Brain microvascular endothelial cell (primary cell): ENCODE data around the gene CTBP2.

Experiments
- DNase-seq: peaks from one replicate; pipeline ENCODE4 v3.0.0-alpha.2; 2020
- H3K27ac ChIP-seq: fragments of 250-450 bp; sonication (Bioruptor Pico); 2 replicates; pipeline ENCODE4 v1.5.1; 2020; ENCODE audit warnings: mild to moderate bottlenecking, moderate library complexity
- H3K27me3 ChIP-seq: fragments of 250-450 bp; sonication (Bioruptor Pico); replicated peaks from 2 replicates; pipeline ENCODE4 v1.5.1; 2020; ENCODE audit warnings: mild to moderate bottlenecking
- H3K36me3 ChIP-seq: fragments of 250-450 bp; sonication (Bioruptor Pico); replicated peaks from 2 replicates; pipeline ENCODE4 v1.5.1; 2020; ENCODE audit warnings: mild to moderate bottlenecking
- H3K4me3 ChIP-seq: 2 replicates; pipeline ENCODE4 v1.5.1; 2011; ENCODE audit warnings: low read depth, mild to moderate bottlenecking, control low read depth, low read length, moderate library complexity
- in situ Hi-C: cut with HindIII; loops from 2 replicates; pipeline ENCODE4 v1.10.0; 2017; ENCODE audit warnings: low sequenced_read_pairs, low pct_ligation_motif_present
- TF ChIP-seq, protein P1 (sequence below): IDR thresholded peaks from 2 replicates; pipeline ENCODE4 v1.5.1; 2011; ENCODE audit warnings: low read depth, mild to moderate bottlenecking, moderate library complexity, low read length, control low read depth, inconsistent platforms; ENCODE audit errors: missing control alignments

CTBP2 gene

DNA sequence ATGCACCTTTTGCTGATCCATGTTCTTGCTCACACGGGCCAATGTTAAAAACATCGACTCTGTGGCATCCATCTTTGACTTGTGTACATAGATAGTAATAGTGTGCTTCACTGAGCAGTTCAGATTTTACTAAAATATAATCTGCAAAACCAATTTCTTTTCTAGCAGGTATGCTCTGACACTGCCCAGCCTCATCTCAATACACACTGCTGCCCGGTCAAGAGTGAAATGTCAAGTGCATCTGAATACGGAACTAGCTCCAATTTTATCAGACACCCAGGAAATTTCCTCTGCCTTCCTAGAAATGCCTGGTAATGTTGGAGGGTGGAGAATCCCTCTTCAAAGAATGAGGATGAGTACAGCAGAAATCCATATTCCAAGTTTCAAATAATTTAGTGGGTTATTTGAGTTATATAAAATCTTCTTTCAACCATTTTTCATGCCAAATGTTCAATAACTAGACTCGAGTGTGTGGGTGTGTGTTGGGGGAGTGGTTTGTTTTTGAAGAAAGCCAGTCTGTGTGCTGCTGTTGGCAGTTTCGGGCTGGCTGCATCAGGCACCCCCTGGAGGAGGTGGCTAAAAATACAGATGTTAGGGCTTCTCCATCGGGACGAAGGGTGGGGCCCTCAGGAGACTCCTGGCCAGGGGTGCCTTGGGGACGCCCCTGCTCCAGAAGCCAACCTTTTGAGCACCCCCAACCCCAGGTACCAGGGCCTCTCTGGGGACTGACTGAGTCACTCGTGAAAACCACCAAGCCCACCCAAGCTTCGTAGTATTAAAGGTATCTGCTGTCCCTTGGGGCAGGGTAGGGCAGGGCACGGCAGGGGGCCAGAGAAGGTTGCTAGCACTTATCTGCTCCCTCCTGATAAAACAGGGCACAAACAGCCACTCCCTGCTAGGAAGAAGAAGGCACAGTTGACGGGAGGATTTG, 15.4 kb downstream of the CTBP2 start:
- in situ Hi-C loops: no loop called here
- Histone ChIP-seq H3K36me3 (no peaks in the 10 kb centered on the region), H3K4me3 (no peak overlapping the region), H3K27ac (no peak overlapping the region), H3K27me3 (no peaks in the 10 kb centered on the region)
- peak; percentile 74 for DNase-seq
- TF ChIP-seq, protein P1, sequence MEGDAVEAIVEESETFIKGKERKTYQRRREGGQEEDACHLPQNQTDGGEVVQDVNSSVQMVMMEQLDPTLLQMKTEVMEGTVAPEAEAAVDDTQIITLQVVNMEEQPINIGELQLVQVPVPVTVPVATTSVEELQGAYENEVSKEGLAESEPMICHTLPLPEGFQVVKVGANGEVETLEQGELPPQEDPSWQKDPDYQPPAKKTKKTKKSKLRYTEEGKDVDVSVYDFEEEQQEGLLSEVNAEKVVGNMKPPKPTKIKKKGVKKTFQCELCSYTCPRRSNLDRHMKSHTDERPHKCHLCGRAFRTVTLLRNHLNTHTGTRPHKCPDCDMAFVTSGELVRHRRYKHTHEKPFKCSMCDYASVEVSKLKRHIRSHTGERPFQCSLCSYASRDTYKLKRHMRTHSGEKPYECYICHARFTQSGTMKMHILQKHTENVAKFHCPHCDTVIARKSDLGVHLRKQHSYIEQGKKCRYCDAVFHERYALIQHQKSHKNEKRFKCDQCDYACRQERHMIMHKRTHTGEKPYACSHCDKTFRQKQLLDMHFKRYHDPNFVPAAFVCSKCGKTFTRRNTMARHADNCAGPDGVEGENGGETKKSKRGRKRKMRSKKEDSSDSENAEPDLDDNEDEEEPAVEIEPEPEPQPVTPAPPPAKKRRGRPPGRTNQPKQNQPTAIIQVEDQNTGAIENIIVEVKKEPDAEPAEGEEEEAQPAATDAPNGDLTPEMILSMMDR: peak; percentile 81

DNA sequence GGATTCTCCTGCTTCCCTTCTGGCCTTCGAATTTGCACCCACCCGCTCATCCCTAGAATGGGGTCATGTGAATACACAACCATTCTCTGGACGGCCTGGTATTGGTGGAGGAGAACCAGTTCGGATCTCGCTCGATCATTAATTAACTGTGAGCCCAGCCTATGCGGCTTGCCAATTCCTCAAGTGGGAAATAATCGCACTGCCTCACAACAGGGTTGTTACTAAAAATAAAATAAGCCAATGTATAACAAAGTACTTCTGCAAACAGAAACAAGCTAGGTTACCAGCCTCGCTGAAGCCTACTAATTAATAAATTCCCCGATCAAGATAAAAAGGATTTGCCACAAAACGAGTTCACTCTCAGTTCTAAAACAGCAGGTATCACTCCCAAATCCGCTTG, 16.2 kb downstream of the CTBP2 start:
- Histone ChIP-seq H3K36me3 (no peaks in the 10 kb centered on the region), H3K27me3 (no peaks in the 10 kb centered on the region), H3K4me3 (no peak overlapping the region), H3K27ac (no peak overlapping the region)
- TF ChIP-seq, protein P1: no peak
- DNase-seq: no peak
- in situ Hi-C loops: no loop called here

DNA sequence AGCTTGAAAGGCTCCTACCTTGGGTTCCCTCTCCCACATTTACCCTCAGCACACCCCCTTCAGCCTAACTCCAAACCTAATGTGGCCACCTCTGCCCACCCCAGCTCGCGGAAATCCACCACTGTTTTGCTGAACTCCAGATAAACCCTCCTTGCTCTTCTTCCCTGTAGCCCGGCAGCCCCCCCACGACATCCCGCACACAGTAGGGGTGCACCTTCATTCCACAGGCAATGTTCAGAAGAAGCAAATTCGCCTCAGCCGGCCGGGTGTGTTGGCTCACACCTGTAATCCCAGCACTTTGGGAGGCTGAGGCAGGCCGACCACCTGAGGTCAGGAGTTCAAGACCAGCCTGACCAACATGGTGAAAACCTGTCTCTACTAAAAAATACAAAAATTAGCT, 17.4 kb downstream of the CTBP2 start:
- in situ Hi-C loops: no loop called here
- Histone ChIP-seq H3K4me3 (no peak overlapping the region), H3K27me3 (no peaks in the 10 kb centered on the region), H3K36me3 (no peaks in the 10 kb centered on the region), H3K27ac (no peak overlapping the region)
- TF ChIP-seq, protein P1: no peak
- no peak for DNase-seq

DNA sequence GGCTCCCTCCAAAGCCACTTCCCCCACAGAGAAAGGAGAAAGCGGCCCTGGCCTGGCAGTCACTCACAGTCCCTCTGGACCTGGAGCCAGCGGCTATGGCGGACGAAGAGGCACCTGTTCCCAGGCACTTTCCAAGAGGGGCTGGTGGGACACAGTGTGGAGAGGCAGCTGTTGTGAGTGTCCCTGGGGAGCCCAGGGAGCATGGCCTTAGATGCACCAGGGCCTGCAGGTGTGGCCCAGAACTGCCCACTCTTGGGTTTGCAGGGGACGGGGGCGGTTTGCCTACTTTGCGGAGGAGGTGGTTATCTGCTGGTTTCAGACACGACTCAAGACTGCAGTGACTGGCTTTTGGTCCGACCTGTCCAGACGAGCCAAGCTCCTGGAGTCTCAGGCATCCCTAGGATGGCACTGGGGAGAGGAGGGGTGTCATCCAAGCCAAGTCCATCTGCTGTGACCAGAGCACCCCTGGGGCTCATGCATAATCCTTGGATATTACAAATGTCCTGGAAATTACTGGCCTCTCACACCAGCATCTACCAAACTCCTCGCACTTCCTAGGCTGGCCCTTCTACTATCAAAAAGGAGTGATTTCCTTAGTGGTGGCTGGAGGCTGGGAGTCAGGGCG, 18.4 kb downstream of the CTBP2 start:
- no peak overlapping the region for H3K27ac ChIP-seq

DNA sequence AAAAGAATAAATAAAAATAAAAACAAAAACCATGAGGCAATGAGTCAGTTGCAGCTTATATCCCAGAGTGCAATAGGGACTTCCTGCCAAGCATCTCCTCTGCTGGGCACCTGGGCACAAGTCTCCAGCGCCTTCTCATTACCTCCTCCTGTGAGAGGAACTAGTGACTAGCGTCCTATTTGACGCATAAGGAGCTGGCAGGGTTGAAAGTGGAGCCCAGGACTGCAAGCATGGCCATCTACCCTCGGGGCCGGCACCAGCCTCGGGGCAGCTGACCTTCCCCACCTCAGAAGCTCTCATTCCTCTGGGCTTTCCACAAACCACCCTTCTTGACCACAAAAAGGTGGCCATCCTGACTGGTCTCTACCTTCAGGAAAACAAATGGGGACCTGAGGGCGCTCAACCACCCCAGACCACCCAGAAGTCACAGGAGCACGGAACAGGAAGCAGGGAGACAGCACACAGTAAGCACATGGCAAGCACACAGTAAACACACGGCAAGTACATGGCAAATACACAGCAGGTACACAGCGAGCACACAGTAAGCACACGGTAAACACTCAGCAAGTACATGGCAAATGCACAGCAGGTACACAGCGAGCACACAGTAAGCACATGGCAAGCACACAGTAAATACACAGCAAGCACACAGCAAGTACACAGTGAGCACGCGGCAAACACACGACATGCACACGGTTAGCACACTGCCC, 19.1 kb downstream of the CTBP2 start:
- Histone ChIP-seq H3K4me3 (no peak overlapping the region), H3K27me3 (no peaks in the 10 kb centered on the region), H3K36me3 (no peaks in the 10 kb centered on the region), H3K27ac (no peak overlapping the region)
- TF ChIP-seq, protein P1: no peak
- DNase-seq: no peak
- in situ Hi-C loops: no loop called here

More for the DNA sequence above, 18.4 kb downstream of the CTBP2 start:
- no peaks in the 10 kb centered on the region for H3K36me3 ChIP-seq
- H3K27me3 ChIP-seq: no peaks in the 10 kb centered on the region
- in situ Hi-C loops: no loop called here
- TF ChIP-seq, protein P1: no peak
- H3K4me3 ChIP-seq: no peak overlapping the region
- DNase-seq: no peak
